ENCODE data around the gene RWDD2A.
A peak's percentile ranks its signal among the peaks of the same experiment; 100 is the strongest.

The RWDD2A gene

GRCh38 chr6:83218646-83219045 is 25.5 kb downstream of the RWDD2A start:
- TF ChIP-seq CTCF (IDR thresholded peaks at IDR 0.05; ENCODE audit: insufficient read depth, low read depth, low read length, missing control alignments) = no peak
- no peak overlapping the region for H3K4me3 ChIP-seq (ENCODE audit: low read depth, low read length)
- DNase-seq (ENCODE audit: low read depth) = no peak

- no peak overlapping the region for H3K4me3 ChIP-seq (ENCODE audit: low read depth, low read length)
- TF ChIP-seq CTCF (IDR thresholded peaks at IDR 0.05; ENCODE audit: insufficient read depth, low read depth, low read length, missing control alignments) = no peak
- no peak for DNase-seq (ENCODE audit: low read depth)
These were observed 27.0 kb downstream of the RWDD2A start for GRCh38 chr6:83220121-83220520.

GRCh38 chr6:83221276-83221675 is 28.1 kb downstream of the RWDD2A start:
- H3K4me3 ChIP-seq (ENCODE audit: low read depth, low read length) = no peak overlapping the region
- TF ChIP-seq CTCF (IDR thresholded peaks at IDR 0.05; ENCODE audit: insufficient read depth, low read depth, low read length, missing control alignments) = no peak
- DNase-seq (ENCODE audit: low read depth) = no peak

GRCh38 chr6:83221889-83222479 is 28.8 kb downstream of the RWDD2A start:
- H3K4me3 ChIP-seq (ENCODE audit: low read depth, low read length) = no peak overlapping the region
- peak; percentile 49 for DNase-seq (ENCODE audit: low read depth)
- peak; percentile 40 for TF ChIP-seq CTCF (IDR thresholded peaks at IDR 0.05; ENCODE audit: insufficient read depth, low read depth, low read length, missing control alignments)

- no peak for TF ChIP-seq CTCF (IDR thresholded peaks at IDR 0.05; ENCODE audit: insufficient read depth, low read depth, low read length, missing control alignments)
- H3K4me3 ChIP-seq (ENCODE audit: low read depth, low read length) = no peak overlapping the region
- no peak for DNase-seq (ENCODE audit: low read depth)
These were observed 33.4 kb downstream of the RWDD2A start for GRCh38 chr6:83226517-83226916.

GRCh38 chr6:83231146-83231545 is 38.0 kb downstream of the RWDD2A start:
- TF ChIP-seq CTCF (IDR thresholded peaks at IDR 0.05; ENCODE audit: insufficient read depth, low read depth, low read length, missing control alignments) = no peak
- no peak overlapping the region for H3K4me3 ChIP-seq (ENCODE audit: low read depth, low read length)
- DNase-seq (ENCODE audit: low read depth) = no peak

- TF ChIP-seq CTCF (IDR thresholded peaks at IDR 0.05; ENCODE audit: insufficient read depth, low read depth, low read length, missing control alignments) = no peak
- no peak for DNase-seq (ENCODE audit: low read depth)
- H3K4me3 ChIP-seq (ENCODE audit: low read depth, low read length) = no peak overlapping the region
These were observed 54.3 kb downstream of the RWDD2A start for GRCh38 chr6:83247471-83247870.

Data from GM12865 (cell line).